MM.1S (cell line): ENCODE results near the gene FYB1.

Source experiments
- DNase-seq: peaks from one replicate; pipeline ENCODE4 v3.0.0-alpha.2; 2015
- H2AFZ ChIP-seq: fragments of 300-600 bp; sonication (generic); 2 replicates; pipeline ENCODE4 v1.6.0; 2016; ENCODE audit warnings: antibody characterized with exemption, low read length
- H3F3A ChIP-seq: fragments of 300-600 bp; sonication (generic); 2 replicates; pipeline ENCODE4 v1.6.1; 2016; ENCODE audit warnings: mild to moderate bottlenecking, antibody characterized with exemption, low read length, moderate library complexity, mixed read lengths; ENCODE audit not compliant: insufficient read depth
- H3K27ac ChIP-seq: fragments of 300-600 bp; sonication (generic); 2 replicates; pipeline ENCODE4 v1.5.1; 2016; ENCODE audit warnings: mild to moderate bottlenecking, low read length
- H3K27me3 ChIP-seq: fragments of 300-600 bp; sonication (generic); replicated peaks from 2 replicates; pipeline ENCODE4 v1.6.0; 2016; ENCODE audit warnings: low read length; ENCODE audit not compliant: insufficient read depth
- H3K36me3 ChIP-seq: fragments of 300-600 bp; sonication (generic); replicated peaks from 2 replicates; pipeline ENCODE4 v1.6.1; 2016; ENCODE audit warnings: mild to moderate bottlenecking, low read length, mixed read lengths; ENCODE audit not compliant: insufficient read depth
- H3K4me1 ChIP-seq: fragments of 300-600 bp; sonication (generic); 2 replicates; pipeline ENCODE4 v1.6.1; 2016; ENCODE audit warnings: low read length, mixed read lengths
- H3K4me2 ChIP-seq: fragments of 300-600 bp; sonication (generic); 2 replicates; pipeline ENCODE4 v1.6.0; 2016; ENCODE audit warnings: low read depth, low read length
- H3K4me3 ChIP-seq: fragments of 300-600 bp; sonication (generic); 2 replicates; pipeline ENCODE4 v1.5.1; 2016; ENCODE audit warnings: low read length, mixed read lengths
- H3K79me2 ChIP-seq: fragments of 300-600 bp; sonication (generic); 2 replicates; pipeline ENCODE4 v1.6.1; 2016; ENCODE audit warnings: mixed run types, low read length, mixed read lengths
- H3K9ac ChIP-seq: fragments of 300-600 bp; sonication (generic); 2 replicates; pipeline ENCODE4 v1.6.1; 2016; ENCODE audit warnings: low read length, mixed read lengths
- H3K9me2 ChIP-seq: fragments of 300-600 bp; sonication (generic); replicated peaks from 2 replicates; pipeline ENCODE4 v1.6.1; 2016; ENCODE audit warnings: mild to moderate bottlenecking, low read length, mixed read lengths; ENCODE audit not compliant: insufficient read depth
- H3K9me3 ChIP-seq: fragments of 300-600 bp; sonication (generic); replicated peaks from 2 replicates; pipeline ENCODE4 v1.6.1; 2016; ENCODE audit warnings: mild to moderate bottlenecking, low read length, mixed read lengths; ENCODE audit not compliant: insufficient read depth
- H4K20me1 ChIP-seq: fragments of 300-600 bp; sonication (generic); 2 replicates; pipeline ENCODE4 v1.6.1; 2016; ENCODE audit warnings: mild to moderate bottlenecking, low read length, moderate library complexity, mixed read lengths; ENCODE audit not compliant: insufficient read depth
- EZH2 ChIP-seq: fragments of 300-600 bp; sonication (generic); optimal IDR thresholded peaks from 2 replicates; pipeline ENCODE3; 2017; ENCODE audit warnings: low read depth, mild to moderate bottlenecking, antibody characterized with exemption, low read length, mixed read lengths
- EZH2phosphoT487 ChIP-seq: fragments of 300-600 bp; sonication (generic); IDR thresholded peaks from 2 replicates; pipeline ENCODE4 v1.6.1; 2018; ENCODE audit warnings: antibody characterized with exemption, low read length
- TF ChIP-seq, protein P1 (sequence below): fragments of 300-600 bp; sonication (generic); IDR thresholded peaks from 2 replicates; pipeline ENCODE4 v1.5.1; 2016; ENCODE audit warnings: antibody characterized with exemption, low read length, mixed read lengths

Gene FYB1

DNA sequence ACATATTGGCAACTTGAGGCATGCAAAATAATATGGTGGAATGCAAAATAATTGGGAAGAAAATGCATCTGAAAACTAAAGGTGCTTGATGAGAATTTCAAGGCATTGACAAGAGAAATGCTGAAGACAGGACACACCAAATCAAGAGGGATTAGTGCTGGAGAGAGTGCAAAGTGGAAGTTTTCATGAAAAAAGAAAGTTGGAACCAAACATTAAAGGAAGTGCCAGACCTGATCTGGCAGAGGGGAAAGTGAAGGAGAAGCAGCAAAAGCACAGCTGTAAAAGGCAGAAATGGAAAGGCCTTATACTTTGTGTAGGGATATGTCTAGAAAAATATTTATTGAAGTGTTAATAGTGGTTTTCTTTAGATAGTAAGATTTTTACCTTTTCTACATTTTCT, 35.3 kb upstream of the FYB1 start:
- DNase-seq = no peak
- Histone ChIP-seq H3K9me2 (no peaks in the 10 kb centered on the region), H3K27ac (no peak overlapping the region), H3K27me3 (no peaks in the 10 kb centered on the region), H3K4me2 (no peak overlapping the region), H3K9ac (no peak overlapping the region), H4K20me1 (no peaks in the 10 kb centered on the region), H2AFZ (no peak overlapping the region), H3K4me1 (no peaks in the 10 kb centered on the region), H3F3A (no peaks in the 10 kb centered on the region), H3K79me2 (no peaks in the 10 kb centered on the region), H3K36me3 (no peaks in the 10 kb centered on the region), H3K4me3 (no peak overlapping the region), H3K9me3 (no peaks in the 10 kb centered on the region)
- TF ChIP-seq EZH2 (no peak), EZH2phosphoT487 (no peak)
- TF ChIP-seq, protein P1, sequence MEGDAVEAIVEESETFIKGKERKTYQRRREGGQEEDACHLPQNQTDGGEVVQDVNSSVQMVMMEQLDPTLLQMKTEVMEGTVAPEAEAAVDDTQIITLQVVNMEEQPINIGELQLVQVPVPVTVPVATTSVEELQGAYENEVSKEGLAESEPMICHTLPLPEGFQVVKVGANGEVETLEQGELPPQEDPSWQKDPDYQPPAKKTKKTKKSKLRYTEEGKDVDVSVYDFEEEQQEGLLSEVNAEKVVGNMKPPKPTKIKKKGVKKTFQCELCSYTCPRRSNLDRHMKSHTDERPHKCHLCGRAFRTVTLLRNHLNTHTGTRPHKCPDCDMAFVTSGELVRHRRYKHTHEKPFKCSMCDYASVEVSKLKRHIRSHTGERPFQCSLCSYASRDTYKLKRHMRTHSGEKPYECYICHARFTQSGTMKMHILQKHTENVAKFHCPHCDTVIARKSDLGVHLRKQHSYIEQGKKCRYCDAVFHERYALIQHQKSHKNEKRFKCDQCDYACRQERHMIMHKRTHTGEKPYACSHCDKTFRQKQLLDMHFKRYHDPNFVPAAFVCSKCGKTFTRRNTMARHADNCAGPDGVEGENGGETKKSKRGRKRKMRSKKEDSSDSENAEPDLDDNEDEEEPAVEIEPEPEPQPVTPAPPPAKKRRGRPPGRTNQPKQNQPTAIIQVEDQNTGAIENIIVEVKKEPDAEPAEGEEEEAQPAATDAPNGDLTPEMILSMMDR = no peak

DNA sequence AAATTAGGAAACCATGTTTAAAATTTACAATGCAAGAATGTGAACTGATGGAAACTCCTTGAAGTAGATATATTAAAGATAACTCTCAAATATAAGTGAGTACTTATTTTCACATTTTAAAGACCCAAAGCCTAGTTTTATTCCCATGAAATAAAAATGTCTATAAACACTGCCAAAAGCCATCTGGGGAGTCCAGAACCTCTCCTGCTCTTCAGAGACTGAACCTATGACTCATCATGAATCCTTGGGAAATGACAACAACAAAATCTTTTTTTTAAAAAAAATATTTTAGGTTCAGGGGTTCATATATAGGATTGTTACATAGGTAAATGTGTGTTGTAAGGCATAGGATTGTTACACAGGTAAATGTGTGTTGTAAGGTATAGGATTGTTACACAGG, 33.8 kb upstream of the FYB1 start:
- no peak overlapping the region for H3K9ac ChIP-seq
- no peaks in the 10 kb centered on the region for H4K20me1 ChIP-seq
- H3K27me3 ChIP-seq = no peaks in the 10 kb centered on the region
- no peak overlapping the region for H3K4me2 ChIP-seq
- no peaks in the 10 kb centered on the region for H3K4me1 ChIP-seq
- no peak for DNase-seq
- no peaks in the 10 kb centered on the region for H3K79me2 ChIP-seq
- no peak overlapping the region for H2AFZ ChIP-seq
- H3K27ac ChIP-seq = no peak overlapping the region
- no peaks in the 10 kb centered on the region for H3K36me3 ChIP-seq
- H3K4me3 ChIP-seq = no peak overlapping the region
- no peaks in the 10 kb centered on the region for H3K9me2 ChIP-seq
- no peaks in the 10 kb centered on the region for H3F3A ChIP-seq
- TF ChIP-seq EZH2phosphoT487 = no peak
- TF ChIP-seq, protein P1 = no peak
- no peak for TF ChIP-seq EZH2
- H3K9me3 ChIP-seq = no peaks in the 10 kb centered on the region

DNA sequence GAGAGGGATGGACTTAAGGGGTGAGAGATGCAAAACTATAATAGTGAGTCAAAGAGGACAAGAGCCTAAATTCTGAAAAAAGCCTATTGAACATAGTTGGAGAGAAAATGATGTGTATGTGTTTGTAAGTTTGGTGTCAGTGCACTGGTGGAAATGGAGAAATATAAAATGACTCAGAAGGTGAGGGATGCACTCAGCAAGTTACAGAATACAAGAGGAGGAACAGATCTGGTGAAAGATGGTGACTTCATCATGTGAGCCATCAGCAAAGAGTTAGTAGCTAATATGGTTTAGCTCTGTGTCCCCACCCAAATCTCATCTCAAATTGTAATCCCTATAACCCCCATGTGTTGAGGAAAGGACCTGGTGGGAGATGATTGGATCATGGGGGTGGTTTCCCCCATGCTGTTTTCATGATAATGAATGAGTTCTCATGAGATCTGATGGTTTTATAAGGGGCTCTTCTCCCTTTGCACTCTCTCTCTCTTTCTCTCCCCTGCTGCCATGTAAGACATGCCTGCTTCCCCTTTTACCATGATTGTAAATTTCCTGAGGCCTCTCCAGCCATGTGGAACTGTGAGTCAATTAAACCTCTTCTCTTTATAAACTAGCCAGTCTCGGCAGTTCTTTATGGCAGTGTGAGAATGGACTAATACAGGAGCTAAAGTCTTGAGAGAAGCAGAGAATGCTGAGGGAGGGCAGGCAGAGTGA, 30.4 kb upstream of the FYB1 start:
- H3K27ac ChIP-seq = no peak overlapping the region
- no peak for TF ChIP-seq EZH2phosphoT487
- TF ChIP-seq, protein P1 = no peak
- no peak for TF ChIP-seq EZH2
- no peaks in the 10 kb centered on the region for H3K79me2 ChIP-seq
- no peak for DNase-seq
- no peaks in the 10 kb centered on the region for H4K20me1 ChIP-seq
- no peak overlapping the region for H3K4me2 ChIP-seq
- H2AFZ ChIP-seq = no peak overlapping the region
- H3K9ac ChIP-seq = no peak overlapping the region
- no peaks in the 10 kb centered on the region for H3K27me3 ChIP-seq
- no peaks in the 10 kb centered on the region for H3K9me3 ChIP-seq
- no peaks in the 10 kb centered on the region for H3K4me1 ChIP-seq
- H3K9me2 ChIP-seq = no peaks in the 10 kb centered on the region
- no peak overlapping the region for H3K4me3 ChIP-seq
- no peaks in the 10 kb centered on the region for H3F3A ChIP-seq
- no peaks in the 10 kb centered on the region for H3K36me3 ChIP-seq
